Kidney epithelial cell (primary cell): ENCODE data around the gene TMEM190. TPM values are rescaled to one million over a fixed set of nuclear protein-coding genes. Genes with fewer than 3 reads are reported as not detected.

Experiments
- DNase-seq: peaks from one replicate; pipeline ENCODE4 v3.0.0-alpha.2; 2010; ENCODE audit warnings: low read depth
- H3K27me3 ChIP-seq: 2 replicates; pipeline ENCODE4 v1.6.0; 2011; ENCODE audit warnings: low read length; ENCODE audit not compliant: control insufficient read depth, insufficient read depth
- H3K36me3 ChIP-seq: 2 replicates; pipeline ENCODE4 v1.5.1; 2011; ENCODE audit warnings: low read length; ENCODE audit not compliant: control insufficient read depth, insufficient read depth
- H3K4me3 ChIP-seq: 2 replicates; pipeline ENCODE4 v1.5.1; 2011; ENCODE audit warnings: low read depth, mild to moderate bottlenecking, control low read depth, low read length
- total RNA-seq: library from RNA; depleted of rRNA; stranded (reverse); fragments of >200 nt; gene quantifications from 2 replicates; pipeline ENCODE4 v1.2.3, GENCODE V29; 2015
- TF ChIP-seq, protein P1 (sequence below): IDR thresholded peaks from 2 replicates; pipeline ENCODE4 v1.5.1; 2011; ENCODE audit warnings: mild to moderate bottlenecking, moderate library complexity, low read length, control low read depth, inconsistent platforms; ENCODE audit not compliant: insufficient read depth, poor library complexity, severe bottlenecking

TMEM190 gene
- total RNA-seq, 1 donor from 2014 or later, result not detected

DNA sequence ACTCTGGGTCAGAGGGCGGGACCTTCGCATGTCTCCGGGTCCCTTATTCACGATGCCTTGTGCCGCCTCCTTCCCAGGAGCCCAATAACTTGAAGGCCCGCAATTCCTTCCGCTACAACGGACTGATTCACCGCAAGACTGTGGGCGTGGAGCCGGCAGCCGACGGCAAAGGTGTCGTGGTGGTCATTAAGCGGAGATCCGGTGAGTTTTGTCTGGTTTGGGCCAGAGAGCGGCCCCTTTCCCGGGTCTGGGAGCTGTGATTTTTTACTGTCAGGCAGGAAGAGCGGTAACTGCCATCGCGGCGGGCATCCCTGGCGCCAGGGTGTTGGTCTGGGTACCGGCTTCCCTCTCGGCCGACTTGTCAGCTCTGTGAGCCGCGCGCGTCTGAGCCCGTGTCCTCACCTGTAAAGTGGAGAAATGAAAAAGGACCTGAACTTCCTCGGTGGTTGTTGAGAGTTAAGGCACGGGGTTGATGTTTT lies 9.9 kb downstream of the TMEM190 start:
- TF ChIP-seq, protein P1, sequence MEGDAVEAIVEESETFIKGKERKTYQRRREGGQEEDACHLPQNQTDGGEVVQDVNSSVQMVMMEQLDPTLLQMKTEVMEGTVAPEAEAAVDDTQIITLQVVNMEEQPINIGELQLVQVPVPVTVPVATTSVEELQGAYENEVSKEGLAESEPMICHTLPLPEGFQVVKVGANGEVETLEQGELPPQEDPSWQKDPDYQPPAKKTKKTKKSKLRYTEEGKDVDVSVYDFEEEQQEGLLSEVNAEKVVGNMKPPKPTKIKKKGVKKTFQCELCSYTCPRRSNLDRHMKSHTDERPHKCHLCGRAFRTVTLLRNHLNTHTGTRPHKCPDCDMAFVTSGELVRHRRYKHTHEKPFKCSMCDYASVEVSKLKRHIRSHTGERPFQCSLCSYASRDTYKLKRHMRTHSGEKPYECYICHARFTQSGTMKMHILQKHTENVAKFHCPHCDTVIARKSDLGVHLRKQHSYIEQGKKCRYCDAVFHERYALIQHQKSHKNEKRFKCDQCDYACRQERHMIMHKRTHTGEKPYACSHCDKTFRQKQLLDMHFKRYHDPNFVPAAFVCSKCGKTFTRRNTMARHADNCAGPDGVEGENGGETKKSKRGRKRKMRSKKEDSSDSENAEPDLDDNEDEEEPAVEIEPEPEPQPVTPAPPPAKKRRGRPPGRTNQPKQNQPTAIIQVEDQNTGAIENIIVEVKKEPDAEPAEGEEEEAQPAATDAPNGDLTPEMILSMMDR, result no peak
- peak overlapping the region; percentile 82 for H3K4me3 ChIP-seq
- no peaks in the 10 kb centered on the region for H3K27me3 ChIP-seq
- DNase-seq, result no peak
- H3K36me3 ChIP-seq, result peaks cover 4% of the 10 kb centered on the region

DNA sequence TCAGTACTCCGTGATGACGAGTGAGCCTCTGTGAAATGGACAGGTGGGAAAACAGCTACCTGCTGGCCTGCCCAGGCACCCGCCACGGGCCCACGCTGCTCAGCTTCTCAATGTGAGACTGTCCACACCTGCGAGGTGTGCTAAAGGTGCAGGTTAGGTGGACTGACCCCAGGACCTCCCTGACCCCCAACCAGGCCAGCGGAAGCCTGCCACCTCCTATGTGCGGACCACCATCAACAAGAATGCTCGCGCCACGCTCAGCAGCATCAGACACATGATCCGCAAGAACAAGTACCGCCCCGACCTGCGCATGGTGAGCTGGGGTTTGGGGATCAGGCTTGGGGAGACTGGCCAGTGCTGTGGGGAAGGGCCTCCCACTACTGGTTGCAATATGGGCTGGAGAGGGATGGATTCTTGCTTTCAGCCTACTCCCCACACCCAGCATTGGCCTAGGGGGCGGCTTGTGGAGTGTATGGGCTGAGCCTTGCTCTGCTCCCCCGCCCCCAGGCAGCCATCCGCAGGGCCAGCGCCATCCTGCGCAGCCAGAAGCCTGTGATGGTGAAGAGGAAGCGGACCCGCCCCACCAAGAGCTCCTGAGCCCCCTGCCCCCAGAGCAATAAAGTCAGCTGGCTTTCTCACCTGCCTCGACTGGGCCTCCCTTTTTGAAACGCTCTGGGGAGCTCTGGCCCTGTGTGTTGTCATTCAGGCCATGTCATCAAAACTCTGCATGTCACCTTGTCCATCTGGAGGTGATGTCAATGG lies 11.3 kb downstream of the TMEM190 start:
- Histone ChIP-seq H3K36me3 (peaks cover 4% of the 10 kb centered on the region), H3K27me3 (no peaks in the 10 kb centered on the region), H3K4me3 (peak overlapping the region; percentile 82)
- no peak for DNase-seq
- TF ChIP-seq, protein P1, result no peak

DNA sequence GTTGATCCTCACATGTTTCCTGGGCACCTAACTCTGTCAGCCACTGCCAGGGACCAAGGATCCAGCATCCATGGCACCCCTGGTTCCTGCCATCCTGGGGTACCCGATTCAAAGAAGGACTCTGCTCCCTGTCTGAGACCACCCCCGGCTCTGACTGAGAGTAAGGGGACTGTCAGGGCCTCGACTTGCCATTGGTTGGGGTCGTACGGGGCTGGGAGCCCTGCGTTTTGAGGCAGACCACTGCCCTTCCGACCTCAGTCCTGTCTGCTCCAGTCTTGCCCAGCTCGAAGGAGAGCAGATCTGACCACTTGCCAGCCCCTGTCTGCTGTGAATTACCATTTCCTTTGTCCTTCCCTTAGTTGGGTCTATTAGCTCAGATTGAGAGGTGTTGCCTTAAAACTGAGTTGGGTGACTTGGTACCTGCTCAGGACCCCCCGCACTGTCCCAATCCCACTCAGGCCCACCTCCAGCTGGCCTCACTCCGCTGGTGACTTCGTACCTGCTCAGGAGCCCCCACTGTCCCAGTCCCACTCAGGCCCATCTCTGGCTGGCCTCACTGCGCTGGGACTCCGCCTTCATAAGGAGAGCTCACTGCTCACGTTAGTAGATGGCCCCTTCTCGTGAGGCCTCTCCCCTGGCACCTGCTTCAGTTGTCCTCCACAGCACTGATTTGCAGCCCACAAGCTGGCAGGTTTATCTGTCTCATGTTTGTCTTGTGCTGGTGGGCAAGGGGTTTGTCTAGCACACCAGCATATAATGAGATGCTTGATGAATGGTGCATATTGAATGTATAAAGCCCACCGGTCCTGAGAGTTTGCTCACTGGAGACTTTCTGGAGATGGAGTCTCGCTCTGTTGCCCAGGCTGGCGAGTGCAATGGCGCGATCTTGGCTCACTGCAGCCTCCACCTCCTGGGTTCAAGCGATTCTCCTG lies 13.0 kb downstream of the TMEM190 start:
- DNase-seq, result no peak
- Histone ChIP-seq H3K27me3 (no peaks in the 10 kb centered on the region), H3K4me3 (no peak overlapping the region), H3K36me3 (peaks cover 4% of the 10 kb centered on the region)
- TF ChIP-seq, protein P1, result no peak

DNA sequence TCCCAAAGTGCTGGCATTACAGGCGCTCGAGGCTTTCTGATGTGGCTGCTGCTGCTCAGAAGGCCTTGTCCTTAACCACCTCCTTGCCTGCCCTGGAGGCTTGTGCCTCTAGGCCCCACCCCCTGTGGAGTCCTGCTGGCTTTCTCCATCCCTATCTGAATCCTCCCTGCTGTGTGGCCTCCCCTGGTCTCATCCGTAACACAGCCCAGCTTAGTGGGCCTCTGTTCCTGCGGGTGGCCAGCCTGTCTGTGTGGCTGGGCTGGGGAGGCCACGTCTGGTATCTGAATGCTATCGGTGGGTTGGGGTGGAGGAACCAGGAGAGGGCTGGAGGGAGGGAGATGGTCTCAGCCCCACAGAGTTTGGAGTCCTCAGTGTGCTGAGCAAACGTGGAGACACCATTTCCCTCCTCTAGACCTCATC lies 13.8 kb downstream of the TMEM190 start:
- peaks cover 4% of the 10 kb centered on the region for H3K36me3 ChIP-seq
- DNase-seq, result no peak
- H3K27me3 ChIP-seq, result no peaks in the 10 kb centered on the region
- no peak overlapping the region for H3K4me3 ChIP-seq
- TF ChIP-seq, protein P1, result no peak

DNA sequence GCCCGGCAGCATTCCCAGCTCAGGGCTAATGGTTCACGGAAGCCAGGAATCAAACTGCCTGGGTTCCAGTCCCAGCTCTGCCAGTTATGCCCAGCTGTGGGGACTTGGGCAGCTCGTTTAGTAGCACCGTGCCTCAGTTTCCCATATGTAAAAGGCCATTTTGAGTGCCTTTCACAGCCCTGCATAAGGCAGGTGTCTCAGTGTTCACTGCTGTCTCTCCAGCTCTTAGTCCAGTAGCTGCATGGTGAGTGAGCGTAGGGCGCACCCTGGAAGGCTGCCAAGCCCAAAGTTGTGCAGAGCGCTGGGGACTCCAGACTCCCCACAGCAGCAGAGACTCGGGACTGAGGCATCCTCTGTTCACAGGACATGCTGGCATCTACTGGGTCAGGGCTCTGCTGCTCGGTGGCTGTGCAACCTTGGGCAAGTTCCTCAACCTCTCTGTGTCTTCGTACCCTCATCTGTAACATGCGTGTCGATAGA lies 14.6 kb downstream of the TMEM190 start:
- DNase-seq, result no peak
- Histone ChIP-seq H3K36me3 (peaks cover 4% of the 10 kb centered on the region), H3K4me3 (no peak overlapping the region), H3K27me3 (no peaks in the 10 kb centered on the region)
- TF ChIP-seq, protein P1, result no peak
